Gastroesophageal sphincter (tissue), 4 donors: ENCODE results near the gene TAF6L. TPM values are rescaled to one million over a fixed set of nuclear protein-coding genes. Genes with fewer than 3 reads are reported as not detected.

Experiments used
- ATAC-seq: fragments of 150-250 bp; one replicate; pipeline ENCODE4 v1.9.1; 2016; ENCODE audit warnings: mild to moderate bottlenecking, moderate library complexity
- H3K27ac ChIP-seq, 4 donors: fragments of 200-600 bp; sonication (generic) in 3 of 4; 1 replicate in 3 of 4; 2 replicates in 1 of 4; pipeline ENCODE4 v1.5.1; 2016 to 2019
- H3K27me3 ChIP-seq: fragments of 200-600 bp; sonication (generic); one replicate; pipeline ENCODE4 v1.5.1; 2019
- H3K36me3 ChIP-seq, 2 donors: fragments of 200-600 bp; sonication (generic); one replicate each; pipeline ENCODE4 v1.5.1; 2019; ENCODE audit warnings: control low read depth in 1 of 2
- H3K4me1 ChIP-seq, 3 donors: fragments of 200-600 bp; sonication (generic); 1 replicate in 2 of 3; 2 replicates in 1 of 3; pipeline ENCODE4 v1.5.1; 2016 to 2019; ENCODE audit warnings: control low read depth in 2 of 3
- H3K4me3 ChIP-seq, 2 donors: fragments of 200-600 bp; sonication (generic); one replicate each; pipeline ENCODE4 v1.5.1; 2019; ENCODE audit warnings: mild to moderate bottlenecking in 1 of 2, moderate library complexity in 1 of 2
- H3K9me3 ChIP-seq, 3 donors: fragments of 200-600 bp; sonication (generic); one replicate each; pipeline ENCODE4 v1.5.1; 2017 to 2019; ENCODE audit warnings: control low read depth in 2 of 3
- CTCF ChIP-seq, 4 experiments: fragments of 200-600 bp in 2 of 4; fragments of 450-650 bp in 2 of 4; sonication (generic) in 1 of 4; IDR thresholded peaks; one replicate each; pipeline ENCODE4 v1.5.1; 2017 to 2019; ENCODE audit warnings: antibody characterized with exemption in 4 of 4, mild to moderate bottlenecking in 2 of 4, moderate library complexity in 2 of 4
- EP300 ChIP-seq: sonication (generic); formaldehyde crosslinking; IDR thresholded peaks from one replicate; pipeline ENCODE4 v1.6.1; 2017; ENCODE audit warnings: antibody characterized with exemption, mild to moderate bottlenecking
- POLR2A ChIP-seq, 2 donors: fragments of 450-650 bp; IDR thresholded peaks; one replicate each; pipeline ENCODE4 v1.6.1; 2017; ENCODE audit warnings: antibody characterized with exemption in 2 of 2, mild to moderate bottlenecking in 2 of 2, moderate library complexity in 1 of 2
- POLR2AphosphoS5 ChIP-seq: sonication (generic); formaldehyde crosslinking; IDR thresholded peaks from one replicate; pipeline ENCODE4 v1.6.1; 2017; ENCODE audit warnings: antibody characterized with exemption
- WGBS, 2 donors: methylation state at CpG; one replicate each; pipeline ENCODE4 v1.1.5; 2018; ENCODE audit warnings: low coverage in 1 of 2; 5-methylcytosine and 5-hydroxymethylcytosine counted together
- total RNA-seq, 4 donors: library from RNA; depleted of rRNA; stranded (reverse); fragments of >200 nt; gene quantifications; one replicate each; pipeline ENCODE4 v1.1.0, GENCODE V29; 2016

TAF6L gene
- total RNA-seq, 4 donors from 2014 or later: 5.5 to 23.4 (median 14.5) TPM

DNA sequence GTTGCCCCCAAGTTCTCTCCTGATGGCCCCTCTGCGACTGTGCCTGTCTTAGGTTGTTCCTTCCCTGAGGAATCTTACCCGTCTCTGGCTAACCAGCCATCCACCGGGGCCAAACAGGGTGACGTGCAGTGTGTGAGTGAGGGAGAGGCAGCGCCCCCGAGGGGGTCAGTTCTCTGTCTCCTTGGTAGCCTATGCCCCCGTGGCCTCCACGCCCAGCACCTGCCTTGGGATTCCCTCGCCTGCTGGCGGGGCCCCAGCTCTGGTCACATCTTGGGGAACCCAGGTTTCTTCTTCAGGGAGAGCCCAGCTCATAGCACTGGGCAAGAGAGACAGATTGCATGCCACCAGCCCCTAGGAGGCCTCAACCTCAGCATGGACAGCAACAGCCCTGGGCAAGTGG is 28.3 kb downstream of the TAF6L start:
- peaks cover 0 to 27% (median 7%) of the 10 kb centered on the region in 3 donors for H3K4me1 ChIP-seq
- WGBS, 2 donors: 77 to 100% methylated on average over 1 to 5 of the region's 10 CpGs
- TF ChIP-seq CTCF (IDR thresholded peaks at IDR 0.05) (no peak), POLR2AphosphoS5 (no peak), EP300 (no peak), POLR2A (IDR thresholded peaks at IDR 0.05) (no peak)
- H3K36me3 ChIP-seq: peaks cover 0 to 93% of the 10 kb centered on the region in 2 donors
- no peaks in the 10 kb centered on the region for H3K9me3 ChIP-seq
- H3K27me3 ChIP-seq: no peaks in the 10 kb centered on the region
- no peak for ATAC-seq
- no peak overlapping the region for H3K27ac ChIP-seq
- no peak overlapping the region for H3K4me3 ChIP-seq

DNA sequence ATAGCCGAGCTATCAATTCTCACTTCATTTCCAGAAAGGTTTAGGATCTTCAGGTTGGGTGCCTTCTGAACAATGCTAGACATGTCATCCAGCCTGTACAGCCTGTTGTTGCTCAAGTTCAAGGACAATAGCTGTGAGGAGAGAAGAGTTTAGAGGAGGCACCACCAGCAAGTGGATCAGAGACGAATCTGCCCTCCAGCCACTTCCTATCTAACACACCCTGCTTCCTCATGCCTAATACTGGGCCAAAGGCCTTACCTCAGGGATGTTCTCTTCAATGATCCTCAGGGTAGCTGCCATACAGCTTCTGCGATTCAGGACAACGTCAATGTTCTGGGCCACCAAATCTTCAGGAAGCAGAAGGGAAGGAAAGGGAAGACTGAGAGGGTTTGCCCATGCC is 29.9 kb downstream of the TAF6L start:
- no peak for ATAC-seq
- 81 to 85% methylated on average over 3 to 4 of the region's 4 CpGs for WGBS, 2 donors
- peaks cover 0 to 77% of the 10 kb centered on the region in 2 donors for H3K36me3 ChIP-seq
- H3K27me3 ChIP-seq: no peaks in the 10 kb centered on the region
- H3K4me1 ChIP-seq: peaks cover 0 to 34% (median 10%) of the 10 kb centered on the region in 3 donors
- no peaks in the 10 kb centered on the region for H3K9me3 ChIP-seq
- no peak for TF ChIP-seq POLR2AphosphoS5
- no peak for TF ChIP-seq CTCF (IDR thresholded peaks at IDR 0.05)
- TF ChIP-seq POLR2A (IDR thresholded peaks at IDR 0.05): no peak
- no peak for TF ChIP-seq EP300
- no peak overlapping the region for H3K4me3 ChIP-seq
- H3K27ac ChIP-seq: no peak overlapping the region

DNA sequence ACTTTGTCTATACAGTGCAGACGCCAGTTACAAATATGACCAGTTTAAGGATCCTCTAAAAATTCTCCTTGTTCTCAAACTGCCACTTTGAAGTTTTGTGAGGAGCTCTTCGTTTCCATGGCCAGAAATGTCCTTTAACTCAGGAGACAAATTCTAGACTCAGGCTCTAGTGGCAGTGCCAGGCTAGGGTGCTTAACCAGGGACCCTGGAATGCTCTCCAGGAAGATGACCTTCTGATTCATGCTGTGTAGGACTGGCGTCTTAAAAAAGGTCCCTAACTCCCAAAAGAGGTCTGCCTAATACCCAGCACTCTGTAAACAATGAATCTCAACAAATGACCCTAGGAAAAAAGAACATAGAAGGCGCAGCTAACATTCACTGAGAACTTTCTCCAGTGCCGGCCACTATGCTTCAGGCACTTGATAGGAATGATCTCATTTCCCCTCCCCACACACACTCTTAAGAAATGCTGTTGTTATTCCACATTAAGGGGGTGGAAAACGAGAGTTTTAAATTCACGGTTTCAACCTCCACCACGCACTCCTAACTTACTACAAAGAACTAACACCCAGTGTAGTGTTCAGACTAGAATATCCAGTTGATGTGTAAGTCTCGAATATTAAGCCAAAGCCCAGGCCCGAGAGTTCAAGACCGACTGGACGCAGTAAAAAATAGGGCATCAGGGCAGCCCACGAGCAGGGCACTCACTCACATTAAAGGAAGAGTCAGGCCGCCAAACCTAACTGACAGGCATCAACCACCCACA is 33.3 kb downstream of the TAF6L start:
- ATAC-seq: peak; percentile 4
- Histone ChIP-seq H3K36me3 (peaks cover 0 to 53% of the 10 kb centered on the region in 2 donors), H3K4me3 (peak overlapping the region; percentile 77 to 99), H3K27me3 (no peaks in the 10 kb centered on the region), H3K27ac (peak overlapping the region; percentile 85 to 98 (median 96)), H3K4me1 (peaks cover 0 to 43% (median 13%) of the 10 kb centered on the region in 3 donors), H3K9me3 (no peaks in the 10 kb centered on the region)
- no peak for TF ChIP-seq EP300
- TF ChIP-seq CTCF (IDR thresholded peaks at IDR 0.05): no peak
- no peak for TF ChIP-seq POLR2A (IDR thresholded peaks at IDR 0.05)
- no peak for TF ChIP-seq POLR2AphosphoS5
- 3 to 5% methylated on average over 9 to 10 of the region's 14 CpGs for WGBS, 2 donors

DNA sequence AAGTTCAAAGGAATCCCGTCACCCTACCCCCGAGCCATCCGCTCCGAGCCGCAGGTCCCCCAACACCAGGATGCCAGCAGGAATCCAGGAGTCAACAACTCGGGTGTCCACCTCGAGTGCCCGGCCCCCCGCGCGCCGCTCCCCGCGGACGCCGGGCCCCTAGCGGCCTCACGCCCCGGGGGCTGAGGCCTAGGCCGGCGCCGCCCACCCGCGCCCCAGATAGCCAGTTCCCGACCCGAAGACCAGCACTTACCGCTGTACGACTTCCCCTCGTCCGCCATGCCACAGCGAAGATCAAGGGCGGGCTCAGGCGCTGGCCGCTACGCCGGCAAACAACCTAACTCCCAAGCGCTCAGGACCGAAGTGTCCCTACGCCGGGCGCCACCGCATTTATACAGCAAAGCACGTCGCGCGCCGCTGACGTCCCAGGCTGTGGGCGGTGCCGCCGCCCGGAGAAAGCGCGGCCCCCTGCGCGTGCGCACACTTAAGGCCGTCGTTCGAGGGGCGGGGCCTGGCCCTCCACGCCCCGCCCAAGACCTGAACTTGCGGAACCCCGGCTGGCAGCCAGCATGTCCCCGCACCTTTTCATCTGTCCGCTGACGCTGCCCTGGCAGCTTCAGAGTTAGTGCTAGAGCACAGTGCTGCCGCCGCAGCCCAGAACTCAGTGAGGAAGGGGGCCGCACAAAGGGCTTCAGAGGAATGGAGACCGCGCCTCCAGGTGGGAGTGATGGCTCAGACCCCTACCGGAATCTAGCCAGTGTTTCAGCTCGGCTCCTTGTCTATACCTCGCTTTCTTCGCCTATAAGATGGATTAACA is 34.1 kb downstream of the TAF6L start, which contains the start of gene NXF1:
TSS of gene NXF1 (minus strand) at position 365 of the 817 bp plus-strand sequence. CDS start at position 281, 84 bp downstream.
- Histone ChIP-seq H3K27ac (peak within 1 kb of the TSS; percentile 85 to 98 (median 96)), H3K4me3 (peak within 1 kb of the TSS; percentile 77 to 99), H3K9me3 (no peaks in the 10 kb centered on the region), H3K27me3 (no peaks in the 10 kb centered on the region), H3K4me1 (peaks cover 0 to 43% (median 13%) of the 10 kb centered on the region in 3 donors), H3K36me3 (peaks cover 0 to 45% of the 10 kb centered on the region in 2 donors)
- peak; percentile 94 for ATAC-seq
- TF ChIP-seq POLR2A (IDR thresholded peaks at IDR 0.05): peak; percentile 100
- peak; percentile 100 for TF ChIP-seq POLR2AphosphoS5
- no peak for TF ChIP-seq EP300
- TF ChIP-seq CTCF (IDR thresholded peaks at IDR 0.05): peak in 3 of 4 experiments; percentile 34 to 48 (median 46)
- WGBS, 2 donors: 0% methylated on average over 3 to 9 of the region's 77 CpGs
